CD14-positive monocyte (primary cell): ENCODE data around the gene SCN1B. TPM values are rescaled to one million over a fixed set of nuclear protein-coding genes. Genes with fewer than 3 reads are reported as not detected.
"Not testable (repeated sequence)": the region's sequence is repeated elsewhere in the genome, so short reads cannot be mapped to it uniquely, and the experiment has no call there.

Experiments
- DNase-seq, 3 donors: peaks; one replicate each; pipeline ENCODE4 v3.0.0-alpha.2; 2011 to 2022
- H2AFZ ChIP-seq: 2 replicates; pipeline ENCODE4 v1.6.0; 2012; ENCODE audit warnings: mild to moderate bottlenecking, low read depth, low read length, inconsistent platforms; ENCODE audit not compliant: insufficient read depth, poor library complexity, severe bottlenecking
- H3K27ac ChIP-seq, 2 donors: 1 replicate in 1 of 2; 2 replicates in 1 of 2; pipeline ENCODE4 v1.5.1; 2012 to 2013; ENCODE audit warnings: low read length in 2 of 2, control low read depth in 1 of 2, inconsistent platforms in 1 of 2, low read depth in 1 of 2, mild to moderate bottlenecking in 1 of 2
- H3K27me3 ChIP-seq, 2 donors: one replicate each; pipeline versions ENCODE4 v1.6.0 to v1.6.1; 2011 to 2013; ENCODE audit warnings: low read length in 2 of 2; ENCODE audit not compliant: control insufficient read depth in 2 of 2, insufficient read depth in 2 of 2
- H3K36me3 ChIP-seq, 2 donors: replicated peaks in 1 of 2; 1 replicate in 1 of 2; 2 replicates in 1 of 2; pipeline versions ENCODE4 v1.5.1 to v1.6.1; 2012 to 2013; ENCODE audit warnings: low read length in 2 of 2, control low read depth in 1 of 2, inconsistent platforms in 1 of 2, mild to moderate bottlenecking in 1 of 2; ENCODE audit not compliant: insufficient read depth in 2 of 2, control insufficient read depth in 1 of 2
- H3K4me1 ChIP-seq, 2 donors: 1 replicate in 1 of 2; 2 replicates in 1 of 2; pipeline versions ENCODE4 v1.5.1 to v1.6.1; 2012 to 2013; ENCODE audit warnings: low read length in 2 of 2, control low read depth in 1 of 2, inconsistent platforms in 1 of 2, mild to moderate bottlenecking in 1 of 2, moderate library complexity in 1 of 2; ENCODE audit not compliant: insufficient read depth in 2 of 2, control insufficient read depth in 1 of 2
- H3K4me2 ChIP-seq: replicated peaks from 2 replicates; pipeline ENCODE3; 2012; ENCODE audit warnings: low read length, moderate library complexity, mild to moderate bottlenecking; ENCODE audit not compliant: poor library complexity, severe bottlenecking; ENCODE audit errors: extremely low read depth
- H3K4me3 ChIP-seq, 3 experiments: fragments of 200-600 bp in 1 of 3; sonication (generic) in 1 of 3; replicated peaks in 1 of 3; 1 replicate in 2 of 3; 2 replicates in 1 of 3; pipeline ENCODE4 v1.5.1; 2011 to 2013; ENCODE audit warnings: low read length in 3 of 3, mild to moderate bottlenecking in 3 of 3, control low read depth in 2 of 3, low read depth in 2 of 3, inconsistent platforms in 1 of 3, moderate library complexity in 1 of 3
- H3K79me2 ChIP-seq: 2 replicates; pipeline ENCODE4 v1.6.0; 2012; ENCODE audit warnings: mild to moderate bottlenecking, control low read depth, inconsistent platforms, low read length, moderate library complexity; ENCODE audit not compliant: insufficient read depth
- H3K9ac ChIP-seq: 2 replicates; pipeline ENCODE4 v1.6.0; 2017; ENCODE audit warnings: low read length, mild to moderate bottlenecking; ENCODE audit not compliant: insufficient read depth, poor library complexity, severe bottlenecking
- H3K9me3 ChIP-seq, 2 donors: replicated peaks in 1 of 2; 1 replicate in 1 of 2; 2 replicates in 1 of 2; pipeline versions ENCODE4 v1.5.1 to v1.6.1; 2012 to 2013; ENCODE audit warnings: low read length in 2 of 2, control low read depth in 1 of 2; ENCODE audit not compliant: control insufficient read depth in 1 of 2, insufficient read depth in 1 of 2
- H4K20me1 ChIP-seq: 2 replicates; pipeline ENCODE4 v1.6.0; 2012; ENCODE audit warnings: mild to moderate bottlenecking, low read length, control low read depth, moderate library complexity; ENCODE audit not compliant: insufficient read depth
- H3K27ac Mint-ChIP-seq, 7 donors: one replicate each; pipeline ENCODE4 v1.8.0; 2020; ENCODE audit warnings: mild to moderate bottlenecking in 7 of 7, mixed read lengths in 7 of 7, moderate library complexity in 6 of 7, inconsistent platforms in 2 of 7
- H3K27me3 Mint-ChIP-seq, 3 donors: one replicate each; pipeline ENCODE4 v1.8.0; 2021 to 2022; ENCODE audit warnings: low read depth in 3 of 3, mild to moderate bottlenecking in 3 of 3, mixed read lengths in 3 of 3, moderate library complexity in 3 of 3, inconsistent platforms in 1 of 3
- H3K36me3 Mint-ChIP-seq, 2 donors: one replicate each; pipeline ENCODE4 v1.8.0; 2020; ENCODE audit warnings: mixed read lengths in 2 of 2, inconsistent platforms in 1 of 2, mild to moderate bottlenecking in 1 of 2
- H3K4me1 Mint-ChIP-seq: one replicate; pipeline ENCODE4 v1.8.0; 2020; ENCODE audit warnings: mild to moderate bottlenecking, mixed read lengths
- H3K4me3 Mint-ChIP-seq, 2 donors: one replicate each; pipeline ENCODE4 v1.8.0; 2020; ENCODE audit warnings: mild to moderate bottlenecking in 2 of 2, mixed read lengths in 2 of 2, moderate library complexity in 1 of 2
- H3K9me3 Mint-ChIP-seq, 7 donors: one replicate each; pipeline ENCODE4 v1.8.0; 2020 to 2022; ENCODE audit warnings: mixed read lengths in 7 of 7, mild to moderate bottlenecking in 6 of 7, moderate library complexity in 6 of 7, inconsistent platforms in 2 of 7
- WGBS: methylation state at CpG from one replicate; pipeline ENCODE4 v1.1.5; 2013; ENCODE audit warnings: missing lambda C conversion rate; ENCODE audit not compliant: insufficient coverage; 5-methylcytosine and 5-hydroxymethylcytosine counted together
- intact Hi-C, 2 donors: fragments of 100-400 bp; cut with micrococcal nuclease; formaldehyde crosslinking; loops; one replicate each; pipeline versions ENCODE4 v1.15.0 to v1.15.1; 2023
- polyA plus RNA-seq, 3 donors: library from polyadenylated mRNA; depleted of rRNA in 1 of 3; unstranded in 2 of 3; stranded (reverse) in 1 of 3; fragments of 300-500 nt in 2 of 3; fragments of >200 nt in 1 of 3; fragmentation: Illumina TruSeq in 2 of 3; gene quantifications; 1 replicate in 2 of 3; 2 replicates in 1 of 3; pipeline ENCODE4 v1.2.3, GENCODE V29; 2012 to 2021
- TF ChIP-seq, protein P1 (sequence below): fragments of 200-600 bp; IDR thresholded peaks from one replicate; pipeline ENCODE4 v1.8.0; 2022; ENCODE audit warnings: antibody characterized with exemption, mild to moderate bottlenecking

SCN1B gene
- polyA plus RNA-seq, 3 donors: 0.08 to 0.68 TPM; not detected in 1

DNA sequence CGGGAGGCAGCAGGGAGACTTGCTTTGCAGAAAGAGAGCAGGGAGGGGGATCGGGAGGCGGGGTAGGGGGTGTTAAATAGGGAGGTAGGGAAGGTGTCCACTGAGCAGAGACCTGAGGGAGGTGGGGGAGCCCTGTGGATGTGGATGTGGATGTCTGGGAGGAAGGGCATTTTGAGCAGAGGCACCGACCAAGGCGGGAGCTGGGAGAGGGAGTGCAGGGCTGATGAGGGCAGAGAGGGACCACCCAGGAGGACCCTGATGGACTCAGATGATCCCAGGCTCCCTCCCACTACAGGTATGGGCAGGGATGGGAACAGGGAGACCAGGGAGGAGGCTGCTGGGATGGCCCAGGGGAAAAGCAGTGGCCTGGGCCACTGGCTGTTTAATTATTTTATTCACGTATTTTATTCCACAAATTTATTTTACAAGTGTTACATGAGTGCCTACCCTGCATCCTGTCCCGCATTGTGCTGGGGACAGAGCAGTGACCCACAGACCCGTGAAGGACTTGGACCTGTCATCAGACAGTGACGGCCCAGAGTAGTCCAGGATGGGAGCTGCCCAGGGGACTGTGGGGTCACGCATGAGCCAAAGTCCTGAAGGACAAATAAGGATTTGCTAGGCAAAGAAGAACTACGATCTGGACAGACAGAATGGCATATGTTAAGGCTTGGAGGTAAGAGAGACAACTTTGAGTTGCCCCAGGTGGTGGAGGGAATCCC is 24.9 kb upstream of the SCN1B start:
- H3K4me1 ChIP-seq: peaks cover 35 to 40% of the 10 kb centered on the region in 2 donors
- H3K9me3 Mint-ChIP-seq: peaks cover 0 to 1% (median 0%) of the 10 kb centered on the region in 7 donors
- H3K36me3 ChIP-seq: peaks cover 41 to 42% of the 10 kb centered on the region in 2 donors
- no peaks in the 10 kb centered on the region for H3K9me3 ChIP-seq
- no peak overlapping the region for H2AFZ ChIP-seq
- peaks cover 72% of the 10 kb centered on the region for H3K79me2 ChIP-seq
- H3K27ac ChIP-seq: no peak overlapping the region
- 100% methylated on average over 8 of the region's 11 CpGs for WGBS
- H3K27me3 Mint-ChIP-seq: peaks cover 0 to 5% (median 1%) of the 10 kb centered on the region in 3 donors
- H3K36me3 Mint-ChIP-seq: peaks cover 36 to 55% of the 10 kb centered on the region in 2 donors
- H4K20me1 ChIP-seq: peaks cover 50% of the 10 kb centered on the region
- peaks cover 40% of the 10 kb centered on the region for H3K4me1 Mint-ChIP-seq
- intact Hi-C loops: no loop called here
- no peak overlapping the region for H3K4me2 ChIP-seq
- no peak overlapping the region for H3K9ac ChIP-seq
- DNase-seq: no peak
- H3K4me3 ChIP-seq: no peak overlapping the region
- TF ChIP-seq, protein P1, sequence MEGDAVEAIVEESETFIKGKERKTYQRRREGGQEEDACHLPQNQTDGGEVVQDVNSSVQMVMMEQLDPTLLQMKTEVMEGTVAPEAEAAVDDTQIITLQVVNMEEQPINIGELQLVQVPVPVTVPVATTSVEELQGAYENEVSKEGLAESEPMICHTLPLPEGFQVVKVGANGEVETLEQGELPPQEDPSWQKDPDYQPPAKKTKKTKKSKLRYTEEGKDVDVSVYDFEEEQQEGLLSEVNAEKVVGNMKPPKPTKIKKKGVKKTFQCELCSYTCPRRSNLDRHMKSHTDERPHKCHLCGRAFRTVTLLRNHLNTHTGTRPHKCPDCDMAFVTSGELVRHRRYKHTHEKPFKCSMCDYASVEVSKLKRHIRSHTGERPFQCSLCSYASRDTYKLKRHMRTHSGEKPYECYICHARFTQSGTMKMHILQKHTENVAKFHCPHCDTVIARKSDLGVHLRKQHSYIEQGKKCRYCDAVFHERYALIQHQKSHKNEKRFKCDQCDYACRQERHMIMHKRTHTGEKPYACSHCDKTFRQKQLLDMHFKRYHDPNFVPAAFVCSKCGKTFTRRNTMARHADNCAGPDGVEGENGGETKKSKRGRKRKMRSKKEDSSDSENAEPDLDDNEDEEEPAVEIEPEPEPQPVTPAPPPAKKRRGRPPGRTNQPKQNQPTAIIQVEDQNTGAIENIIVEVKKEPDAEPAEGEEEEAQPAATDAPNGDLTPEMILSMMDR: no peak
- peak overlapping the region in 3 of 7 donors; percentile 14 to 78 (median 71) for H3K27ac Mint-ChIP-seq
- no peaks in the 10 kb centered on the region for H3K27me3 ChIP-seq
- H3K4me3 Mint-ChIP-seq: no peak overlapping the region

DNA sequence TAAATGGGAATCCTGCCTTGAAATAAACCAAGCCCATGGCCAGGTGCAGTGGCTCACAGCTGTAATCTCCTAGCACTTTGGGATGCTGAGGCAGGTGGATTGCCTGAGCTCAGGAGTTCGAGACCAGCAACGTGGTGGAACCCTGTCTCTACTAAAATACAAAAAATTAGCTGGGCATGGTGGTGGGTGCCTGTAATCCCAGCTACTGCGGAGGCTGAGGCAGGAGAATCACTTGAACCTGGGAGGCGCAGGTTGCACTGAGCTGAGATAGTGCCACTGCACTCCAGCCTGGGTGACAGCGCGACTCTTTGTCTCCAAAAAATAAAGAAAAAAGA is 24.3 kb upstream of the SCN1B start:
- Mint-ChIP-seq H3K36me3 (peaks cover 39 to 59% of the 10 kb centered on the region in 2 donors), H3K27ac (peak overlapping the region in 1 of 7 donors; percentile 30), H3K4me1 (peaks cover 44% of the 10 kb centered on the region)
- WGBS: 98% methylated on average over 4 of the region's 6 CpGs
- H3K79me2 ChIP-seq: peaks cover 67% of the 10 kb centered on the region
- H3K4me1 ChIP-seq: peaks cover 38 to 42% of the 10 kb centered on the region in 2 donors
- DNase-seq, H3K4me2 ChIP-seq, H3K4me3 ChIP-seq, H3K9me3 Mint-ChIP-seq, H3K9ac ChIP-seq, intact Hi-C loops, H3K4me3 Mint-ChIP-seq, H2AFZ ChIP-seq, H3K27me3 ChIP-seq, H3K9me3 ChIP-seq, H3K27ac ChIP-seq, H3K27me3 Mint-ChIP-seq: not testable (repeated sequence)
- peaks cover 44 to 45% of the 10 kb centered on the region in 2 donors for H3K36me3 ChIP-seq
- peaks cover 50% of the 10 kb centered on the region for H4K20me1 ChIP-seq
